GM18909 (cell line): ENCODE data around the gene CHRM4.
"Not testable (repeated sequence)": the region's sequence is repeated elsewhere in the genome, so short reads cannot be mapped to it uniquely, and the experiment has no call there.

Experiments
- ATAC-seq: cut with Tn5 transposase; IDR thresholded peaks from one replicate; pipeline ENCODE4 v1.9.1; 2021; ENCODE audit warnings: mild to moderate bottlenecking; ENCODE audit not compliant: unreplicated experiment, poor library complexity

CHRM4 gene

DNA sequence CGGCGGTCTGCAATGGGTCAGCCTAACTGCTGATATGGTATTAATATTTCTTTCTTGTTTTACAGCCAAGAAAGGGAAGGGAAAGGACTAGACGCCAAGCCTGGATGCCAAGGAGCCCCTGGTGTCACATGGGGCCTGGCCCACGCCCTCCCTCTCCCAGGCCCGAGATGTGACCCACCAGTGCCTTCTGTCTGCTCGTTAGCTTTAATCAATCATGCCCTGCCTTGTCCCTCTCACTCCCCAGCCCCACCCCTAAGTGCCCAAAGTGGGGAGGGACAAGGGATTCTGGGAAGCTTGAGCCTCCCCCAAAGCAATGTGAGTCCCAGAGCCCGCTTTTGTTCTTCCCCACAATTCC is 8.2 kb downstream of the CHRM4 start:
- no peak for ATAC-seq

DNA sequence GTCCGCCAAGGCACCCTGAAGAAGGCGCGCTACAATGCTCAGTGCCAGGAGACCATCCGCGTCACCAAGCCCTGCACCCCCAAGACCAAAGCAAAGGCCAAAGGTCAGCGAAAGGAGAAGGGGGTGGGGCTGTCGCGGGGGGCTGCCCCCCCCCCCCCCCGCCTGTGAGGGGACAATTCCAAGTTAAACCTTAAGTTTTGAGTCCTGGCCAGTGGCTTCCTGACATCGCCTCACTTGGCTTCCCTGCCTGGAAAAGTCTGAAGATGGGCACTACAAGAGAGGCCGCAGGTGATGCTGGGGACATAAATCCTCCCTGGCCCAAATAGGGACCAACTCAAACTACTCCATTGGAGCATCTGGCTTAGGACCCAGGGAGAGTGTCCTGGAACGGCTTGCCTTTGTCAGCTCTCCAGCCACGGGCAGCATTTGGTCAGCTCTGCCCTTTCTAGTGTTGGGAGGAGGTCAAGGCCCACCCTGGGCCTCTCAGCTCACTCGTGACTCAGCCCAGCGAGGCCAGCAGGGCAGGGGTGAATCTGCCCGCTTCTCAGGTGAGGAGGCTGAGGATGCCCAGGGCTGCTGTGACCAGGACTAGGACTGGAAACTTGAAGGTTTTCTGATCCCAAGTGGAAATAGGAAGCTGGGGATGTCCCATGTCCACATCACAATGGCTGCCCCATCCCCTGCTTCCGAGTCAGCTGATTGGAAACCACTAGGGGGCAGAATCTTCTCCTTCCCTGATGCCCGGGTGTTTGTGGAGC is 8.8 kb downstream of the CHRM4 start:
- no peak for ATAC-seq

GRCh38 chr11:46381819-46382645 is 9.5 kb downstream of the CHRM4 start:
- no peak for ATAC-seq

DNA sequence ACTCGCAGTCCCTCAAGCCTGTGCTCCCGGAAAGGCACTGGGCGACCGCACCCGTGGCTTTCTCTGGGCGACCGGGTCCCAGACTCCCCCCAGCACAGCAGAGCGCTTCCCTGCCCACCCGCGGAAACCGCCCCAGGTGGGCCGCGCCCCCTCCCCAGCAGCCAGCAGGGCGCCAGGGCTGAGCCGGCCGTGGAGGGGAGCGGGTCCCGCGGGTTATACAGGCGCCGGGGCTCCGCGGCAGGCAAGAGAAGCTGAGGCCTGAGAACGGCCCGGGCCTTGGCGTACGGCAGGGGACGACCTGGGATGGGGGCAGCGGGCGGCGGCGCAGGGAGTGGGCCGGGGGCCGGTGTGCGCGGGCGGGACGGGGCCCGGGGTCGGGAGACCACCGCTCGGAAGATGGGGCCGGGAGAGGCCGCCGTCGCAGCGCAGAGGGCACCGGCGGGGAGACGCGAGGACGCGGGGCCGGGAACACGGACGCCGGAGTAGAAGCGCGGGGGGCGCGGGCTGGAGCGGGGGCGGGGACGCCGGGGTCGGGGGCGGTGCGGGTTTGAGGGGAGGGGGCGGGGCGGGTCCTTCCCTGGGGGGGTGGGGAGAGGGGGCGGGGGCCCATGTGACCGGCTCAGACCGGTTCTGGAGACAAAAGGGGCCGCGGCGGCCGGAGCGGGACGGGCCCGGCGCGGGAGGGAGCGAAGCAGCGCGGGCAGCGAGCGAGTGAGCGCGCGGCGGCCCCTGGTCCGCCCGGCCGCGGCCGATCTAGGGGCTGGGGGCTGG is 10.3 kb downstream of the CHRM4 start, which contains the start of gene MDK:
Gene MDK, plus strand, starts transcription at position 622 of the 771 bp plus-strand sequence. CDS start 389 bp downstream, outside the sequence.
- no peak for ATAC-seq

GRCh38 chr11:46380340-46381047 is 11.1 kb downstream of the CHRM4 start:
- ATAC-seq: no peak

GRCh38 chr11:46379482-46380293 is 11.9 kb downstream of the CHRM4 start:
- not testable (repeated sequence) for ATAC-seq

GRCh38 chr11:46378811-46379481 is 12.6 kb downstream of the CHRM4 start:
- ATAC-seq: no peak

- ATAC-seq: no peak
Measured at GRCh38 chr11:46378296-46378695, 13.3 kb downstream of the CHRM4 start.

- ATAC-seq: no peak
Measured at GRCh38 chr11:46377831-46378230, 13.7 kb downstream of the CHRM4 start.

- no peak for ATAC-seq
Measured at GRCh38 chr11:46377290-46377689, 14.3 kb downstream of the CHRM4 start.

- ATAC-seq: no peak
Measured at GRCh38 chr11:46376258-46377050, 15.1 kb downstream of the CHRM4 start.

GRCh38 chr11:46375392-46376101 is 16.0 kb downstream of the CHRM4 start:
- ATAC-seq: no peak

GRCh38 chr11:46374815-46375214 is 16.8 kb downstream of the CHRM4 start:
- ATAC-seq: no peak

- no peak for ATAC-seq
Measured at GRCh38 chr11:46373787-46374740, 17.5 kb downstream of the CHRM4 start.

DNA sequence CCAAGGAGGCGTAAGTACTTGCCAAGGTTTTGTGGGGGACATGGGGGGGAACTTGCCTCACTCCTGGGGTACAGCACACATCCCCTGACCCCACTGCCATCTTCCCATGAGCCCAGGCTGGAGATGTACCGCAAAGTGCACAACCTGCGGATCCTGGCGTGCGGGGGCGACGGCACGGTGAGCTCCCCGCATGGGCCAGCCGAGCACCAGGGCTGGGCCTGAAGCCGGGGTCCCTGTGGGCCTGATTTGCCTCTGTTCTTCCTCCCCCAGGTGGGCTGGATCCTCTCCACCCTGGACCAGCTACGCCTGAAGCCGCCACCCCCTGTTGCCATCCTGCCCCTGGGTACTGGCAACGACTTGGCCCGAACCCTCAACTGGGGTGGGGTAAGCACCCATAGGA is 19.1 kb downstream of the CHRM4 start:
- ATAC-seq: not testable (repeated sequence)

DNA sequence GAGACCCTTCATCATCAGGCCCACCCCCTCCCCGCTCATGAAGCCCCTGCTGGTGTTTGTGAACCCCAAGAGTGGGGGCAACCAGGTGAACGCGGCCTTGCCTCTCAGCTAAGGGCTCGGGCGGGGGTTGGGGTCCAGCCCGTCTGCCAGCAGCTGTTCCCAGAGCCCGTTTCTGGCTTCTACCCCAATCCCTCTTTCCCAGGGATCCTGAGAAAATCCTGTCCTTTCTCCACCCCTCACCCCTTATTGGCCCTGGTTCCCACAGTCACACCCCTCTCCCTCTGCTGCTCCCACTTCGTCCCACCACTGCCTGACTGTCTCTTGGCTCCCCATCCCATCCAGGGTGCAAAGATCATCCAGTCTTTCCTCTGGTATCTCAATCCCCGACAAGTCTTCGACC is 19.5 kb downstream of the CHRM4 start:
- ATAC-seq: no peak
